ENCODE results near the gene TJP1. TPM values are rescaled to one million over a fixed set of nuclear protein-coding genes. Genes with fewer than 3 reads are reported as not detected.

TJP1 gene
- total RNA-seq, 4 donors from 2014 or later, result 59.1 to 99.9 (median 83.8) TPM

DNA sequence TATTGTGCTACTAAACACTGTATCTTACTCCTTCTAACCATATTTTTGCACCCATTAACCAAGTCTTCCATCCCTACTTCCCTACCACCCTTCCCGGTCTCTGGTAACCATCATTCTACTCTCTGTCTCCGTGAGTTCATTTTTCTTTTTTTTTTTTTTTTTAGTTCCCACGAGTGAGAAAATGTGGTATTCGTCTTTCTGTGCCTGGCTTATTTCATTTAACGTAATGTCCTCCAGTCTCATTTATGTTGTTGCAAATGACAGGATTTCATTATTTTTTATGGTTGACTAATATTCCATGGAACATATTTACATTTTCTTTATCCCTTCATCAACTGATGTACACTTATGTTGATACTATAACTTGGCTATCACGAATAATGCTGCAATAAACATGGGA is 31.7 kb downstream of the TJP1 start:
- TF ChIP-seq, protein P1, sequence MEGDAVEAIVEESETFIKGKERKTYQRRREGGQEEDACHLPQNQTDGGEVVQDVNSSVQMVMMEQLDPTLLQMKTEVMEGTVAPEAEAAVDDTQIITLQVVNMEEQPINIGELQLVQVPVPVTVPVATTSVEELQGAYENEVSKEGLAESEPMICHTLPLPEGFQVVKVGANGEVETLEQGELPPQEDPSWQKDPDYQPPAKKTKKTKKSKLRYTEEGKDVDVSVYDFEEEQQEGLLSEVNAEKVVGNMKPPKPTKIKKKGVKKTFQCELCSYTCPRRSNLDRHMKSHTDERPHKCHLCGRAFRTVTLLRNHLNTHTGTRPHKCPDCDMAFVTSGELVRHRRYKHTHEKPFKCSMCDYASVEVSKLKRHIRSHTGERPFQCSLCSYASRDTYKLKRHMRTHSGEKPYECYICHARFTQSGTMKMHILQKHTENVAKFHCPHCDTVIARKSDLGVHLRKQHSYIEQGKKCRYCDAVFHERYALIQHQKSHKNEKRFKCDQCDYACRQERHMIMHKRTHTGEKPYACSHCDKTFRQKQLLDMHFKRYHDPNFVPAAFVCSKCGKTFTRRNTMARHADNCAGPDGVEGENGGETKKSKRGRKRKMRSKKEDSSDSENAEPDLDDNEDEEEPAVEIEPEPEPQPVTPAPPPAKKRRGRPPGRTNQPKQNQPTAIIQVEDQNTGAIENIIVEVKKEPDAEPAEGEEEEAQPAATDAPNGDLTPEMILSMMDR (IDR thresholded peaks at IDR 0.05), result no peak
- no peak for TF ChIP-seq POLR2A (IDR thresholded peaks at IDR 0.05)
- no peak overlapping the region for H3K4me3 ChIP-seq (ENCODE audit: low read depth, poor library complexity, severe bottlenecking)
- intact Hi-C loops (cut with DNase I; ENCODE audit: low total_unique reads), result no loop called here
- no peak for DNase-seq (ENCODE audit: low spot score in 2 of 2)
- WGBS, 2 donors, result 94 to 97% methylated on average over 6 of the region's 6 CpGs

DNA sequence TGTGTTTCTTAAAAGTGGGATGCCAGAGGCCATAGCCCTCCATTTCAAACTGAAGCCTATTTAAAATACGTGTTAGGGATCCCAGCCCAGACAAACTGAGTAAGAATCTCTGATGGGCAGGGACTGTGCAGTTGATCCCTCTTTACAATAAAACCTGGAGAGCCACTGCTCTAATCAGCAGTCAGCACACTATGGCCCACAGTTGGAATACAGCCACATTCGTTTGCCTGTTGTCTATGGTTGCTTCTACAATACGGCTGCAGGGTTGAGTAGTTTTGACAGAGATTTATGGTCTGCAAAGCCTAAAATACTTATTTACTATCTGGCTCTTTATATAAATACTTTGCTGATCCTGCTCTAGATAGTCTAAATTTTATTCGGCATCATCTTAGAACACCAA is 32.4 kb downstream of the TJP1 start:
- H3K4me3 ChIP-seq (ENCODE audit: low read depth, poor library complexity, severe bottlenecking), result no peak overlapping the region
- WGBS, 2 donors, result 53 to 68% methylated on average over 4 of the region's 4 CpGs
- no peak for DNase-seq (ENCODE audit: low spot score in 2 of 2)
- intact Hi-C loops (cut with DNase I; ENCODE audit: low total_unique reads), result no loop called here
- TF ChIP-seq POLR2A (IDR thresholded peaks at IDR 0.05), result no peak
- TF ChIP-seq, protein P1 (IDR thresholded peaks at IDR 0.05), result no peak

GRCh38 chr15:29788433-29789034 is 33.7 kb downstream of the TJP1 start:
- WGBS, 2 donors, result 78 to 80% methylated on average over 4 of the region's 4 CpGs
- no peak for TF ChIP-seq POLR2A (IDR thresholded peaks at IDR 0.05)
- TF ChIP-seq, protein P1 (IDR thresholded peaks at IDR 0.05), result no peak
- intact Hi-C loops (cut with DNase I; ENCODE audit: low total_unique reads), result no loop called here
- no peak for DNase-seq (ENCODE audit: low spot score in 2 of 2)
- H3K4me3 ChIP-seq (ENCODE audit: low read depth, poor library complexity, severe bottlenecking), result no peak overlapping the region

DNA sequence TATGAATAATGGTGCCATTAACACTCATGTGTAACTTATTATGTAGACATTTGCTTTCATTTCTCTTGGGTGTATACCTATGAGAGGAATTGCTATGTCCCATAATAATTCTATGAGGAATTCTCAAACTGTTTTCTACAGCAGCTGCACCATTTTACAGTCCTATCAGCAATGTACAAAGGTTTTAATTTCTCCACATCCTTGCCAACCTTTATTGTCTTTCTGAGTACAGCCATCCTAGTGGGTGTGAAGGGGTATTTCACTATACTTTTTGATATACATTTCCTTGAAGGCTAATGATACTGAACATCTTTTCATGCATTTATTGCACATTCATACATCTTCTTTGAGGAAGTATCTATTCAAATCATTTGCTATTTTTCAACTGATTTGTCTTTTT is 34.5 kb downstream of the TJP1 start:
- intact Hi-C loops (cut with DNase I; ENCODE audit: low total_unique reads), result no loop called here
- no peak for TF ChIP-seq POLR2A (IDR thresholded peaks at IDR 0.05)
- TF ChIP-seq, protein P1 (IDR thresholded peaks at IDR 0.05), result no peak
- no peak for DNase-seq (ENCODE audit: low spot score in 2 of 2)
- H3K4me3 ChIP-seq (ENCODE audit: low read depth, poor library complexity, severe bottlenecking), result no peak overlapping the region

- H3K4me3 ChIP-seq (ENCODE audit: low read depth, poor library complexity, severe bottlenecking), result no peak overlapping the region
- intact Hi-C loops (cut with DNase I; ENCODE audit: low total_unique reads), result no loop called here
- 95 to 98% methylated on average over 1 of the region's 1 CpG for WGBS, 2 donors
- no peak for TF ChIP-seq POLR2A (IDR thresholded peaks at IDR 0.05)
- TF ChIP-seq, protein P1 (IDR thresholded peaks at IDR 0.05), result no peak
- DNase-seq (ENCODE audit: low spot score in 2 of 2), result no peak
Measured at GRCh38 chr15:29785642-29786041, 36.6 kb downstream of the TJP1 start.

- WGBS, 2 donors, result 84% methylated on average over 2 of the region's 2 CpGs
- intact Hi-C loops (cut with DNase I; ENCODE audit: low total_unique reads), result no loop called here
- DNase-seq (ENCODE audit: low spot score in 2 of 2), result no peak
- TF ChIP-seq, protein P1 (IDR thresholded peaks at IDR 0.05), result no peak
- no peak for TF ChIP-seq POLR2A (IDR thresholded peaks at IDR 0.05)
- no peak overlapping the region for H3K4me3 ChIP-seq (ENCODE audit: low read depth, poor library complexity, severe bottlenecking)
Measured at GRCh38 chr15:29785136-29785535, 37.1 kb downstream of the TJP1 start.

All from lower leg skin (tissue), 4 donors.